IMR-90 (cell line): ENCODE measurements around the gene TBC1D22A.

Source experiments
- BHLHE40 ChIP-seq: fragments of 150-350 bp; IDR thresholded peaks from 2 replicates; pipeline ENCODE4 v1.6.1; 2016; ENCODE audit warnings: mild to moderate bottlenecking, low read depth, low read length
- CEBPB ChIP-seq: IDR thresholded peaks from 2 replicates; pipeline ENCODE4 v1.6.1; 2012; ENCODE audit warnings: low read depth, low read length, improper control_type of control experiment
- CHD1 ChIP-seq: IDR thresholded peaks from 2 replicates; pipeline ENCODE4 v1.6.1; 2012; ENCODE audit warnings: low read depth, low read length, improper control_type of control experiment
- CTCF ChIP-seq: conservative IDR thresholded peaks from 2 replicates; pipeline ENCODE4 v1.5.1; 2012; ENCODE audit warnings: mild to moderate bottlenecking, low read depth, low read length, improper control_type of control experiment
- FOS ChIP-seq: fragments of 150-350 bp; IDR thresholded peaks from 2 replicates; pipeline ENCODE4 v1.6.1; 2016; ENCODE audit warnings: low read depth, low read length
- MAFK ChIP-seq: IDR thresholded peaks from 2 replicates; pipeline ENCODE4 v1.6.1; 2012; ENCODE audit warnings: low read depth, low read length, improper control_type of control experiment
- MXI1 ChIP-seq: IDR thresholded peaks from 2 replicates; pipeline ENCODE4 v1.6.1; 2012; ENCODE audit warnings: low read depth, mild to moderate bottlenecking, low read length, moderate library complexity, borderline replicate concordance
- POLR2A ChIP-seq: IDR thresholded peaks from 2 replicates; pipeline ENCODE4 v1.6.1; 2012; ENCODE audit warnings: mild to moderate bottlenecking, low read depth, low read length
- RFX5 ChIP-seq: IDR thresholded peaks from 2 replicates; pipeline ENCODE4 v1.8.0; 2012; ENCODE audit warnings: low read depth, mild to moderate bottlenecking, low read length, moderate library complexity
- USF2 ChIP-seq: fragments of 150-350 bp; IDR thresholded peaks from 2 replicates; pipeline ENCODE4 v1.6.1; 2017; ENCODE audit warnings: mild to moderate bottlenecking, antibody characterized with exemption, low read length, low read depth

DNA sequence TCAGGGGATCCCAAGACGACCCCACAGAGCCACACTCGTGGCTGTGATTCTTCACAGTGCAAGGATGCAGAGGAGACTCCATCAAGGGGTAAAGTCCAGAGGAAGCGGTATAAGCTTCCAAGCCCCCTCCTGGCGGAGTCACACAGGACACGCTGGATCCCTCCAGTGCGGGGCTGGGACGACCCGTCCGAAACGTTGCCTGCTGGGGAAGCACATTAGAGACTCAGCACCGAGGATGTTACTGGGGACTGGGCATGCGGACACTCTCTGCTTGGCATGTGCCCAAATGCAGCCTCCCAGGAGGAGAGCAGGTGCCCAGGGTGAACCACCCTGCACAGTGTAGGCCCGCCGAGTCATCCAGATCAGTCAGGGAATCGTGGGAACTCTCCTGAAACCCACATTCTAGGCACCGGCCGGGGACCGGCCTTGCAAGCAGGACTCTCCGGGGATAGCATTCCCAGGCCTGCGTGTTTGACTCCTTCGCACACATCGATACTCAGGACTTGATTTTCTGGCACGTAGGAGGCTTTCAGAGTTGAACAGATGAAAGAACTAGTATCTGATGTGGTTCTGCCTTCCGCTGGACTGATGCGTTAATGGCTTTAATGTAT, 229.8 kb downstream of the TBC1D22A start:
- TF ChIP-seq CEBPB, result no peak
- TF ChIP-seq FOS, result no peak
- no peak for TF ChIP-seq CTCF
- no peak for TF ChIP-seq BHLHE40
- no peak for TF ChIP-seq POLR2A
- TF ChIP-seq CHD1, result no peak
- TF ChIP-seq MAFK, result no peak
- no peak for TF ChIP-seq RFX5
- no peak for TF ChIP-seq USF2
- TF ChIP-seq MXI1, result no peak
